GM21737 (cell line): ENCODE measurements around the gene HSP90AB1.

Source experiments
- ATAC-seq: cut with Tn5 transposase; IDR thresholded peaks from one replicate; pipeline ENCODE4 v1.9.1; 2021; ENCODE audit warnings: mild to moderate bottlenecking, moderate library complexity; ENCODE audit not compliant: unreplicated experiment

Gene HSP90AB1

DNA sequence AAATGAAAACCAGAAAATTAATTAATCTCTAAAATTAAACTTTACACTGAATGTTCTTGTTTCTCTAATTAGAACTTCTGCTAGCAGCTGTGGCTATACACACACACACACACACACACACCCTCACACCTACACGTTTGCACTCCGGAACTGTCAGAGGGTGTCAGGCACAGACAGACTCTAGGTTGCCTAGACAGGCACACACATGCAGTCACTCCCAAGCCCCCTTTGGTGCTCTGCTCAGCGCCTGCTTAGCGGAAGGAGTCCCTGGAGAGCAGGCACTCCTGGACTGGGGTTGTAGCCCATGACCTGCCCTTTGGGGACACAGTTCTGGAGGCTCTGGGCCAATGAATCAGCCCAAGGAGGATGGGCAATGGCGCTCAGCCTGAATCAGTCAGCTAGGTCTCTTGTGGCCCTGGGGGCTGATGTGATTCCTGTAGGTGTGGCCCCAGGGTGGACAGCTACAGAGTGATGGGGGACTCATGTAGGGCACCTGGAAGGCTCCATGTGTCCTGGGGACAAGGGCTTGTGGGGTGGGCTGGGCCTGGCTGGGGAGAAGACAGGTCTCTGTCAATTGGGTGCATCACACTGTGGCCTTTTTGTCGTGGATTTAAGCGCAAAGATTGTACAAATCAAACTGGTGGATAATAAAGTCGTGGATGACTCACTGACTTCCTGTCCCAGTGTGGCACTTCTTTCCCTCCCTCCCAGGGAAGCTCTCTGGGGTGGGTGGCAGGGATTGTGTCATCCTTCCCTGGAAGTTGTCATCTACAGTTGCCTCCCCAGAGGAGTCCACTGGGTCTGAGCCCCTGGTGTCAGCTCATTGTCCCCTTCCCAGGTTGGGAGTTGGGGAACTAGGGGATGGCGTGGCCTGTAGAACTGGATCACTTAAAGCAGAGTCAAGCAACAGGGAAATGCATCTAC, 32.1 kb downstream of the HSP90AB1 start:
- no peak for ATAC-seq

- no peak for ATAC-seq
These were observed 37.2 kb downstream of the HSP90AB1 start for GRCh38 chr6:44284121-44284520.

DNA sequence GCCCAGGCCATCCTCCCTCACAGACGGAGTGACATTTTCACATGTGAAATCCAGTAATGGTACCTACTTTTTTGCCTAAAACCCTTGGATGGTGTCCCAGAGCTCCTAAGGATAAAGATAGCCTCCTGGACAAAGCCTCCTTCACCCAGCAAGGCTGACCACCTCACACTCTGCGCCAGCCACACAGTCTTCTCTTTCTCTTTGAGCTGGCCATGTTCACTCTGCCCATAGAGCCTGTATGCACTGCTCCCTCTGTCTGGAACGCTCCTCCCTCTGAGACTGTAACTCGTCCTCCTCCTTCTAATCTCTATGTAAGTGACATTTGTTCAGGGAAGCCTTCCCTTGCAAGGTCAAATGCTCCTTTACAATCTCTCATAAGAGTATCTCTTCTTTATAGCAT, 38.0 kb downstream of the HSP90AB1 start:
- ATAC-seq: no peak

GRCh38 chr6:44285552-44286284, 38.8 kb downstream of the HSP90AB1 start:
- ATAC-seq: no peak

DNA sequence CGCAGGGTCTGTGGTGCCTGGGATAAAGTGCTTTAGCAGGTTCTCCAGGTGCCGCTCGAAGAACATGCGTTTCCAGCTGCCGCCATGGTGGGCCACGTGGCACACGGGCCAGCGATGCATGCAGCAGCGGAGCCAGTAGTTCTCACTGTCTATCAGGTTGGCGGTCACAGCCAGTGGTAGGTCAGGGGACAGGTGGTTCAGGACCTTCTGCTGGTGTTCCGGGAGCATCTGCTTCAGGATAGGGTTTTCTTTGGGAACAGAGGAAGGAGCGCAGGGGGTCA, 39.3 kb downstream of the HSP90AB1 start:
- no peak for ATAC-seq

GRCh38 chr6:44286747-44287146, 39.8 kb downstream of the HSP90AB1 start:
- ATAC-seq: no peak

DNA sequence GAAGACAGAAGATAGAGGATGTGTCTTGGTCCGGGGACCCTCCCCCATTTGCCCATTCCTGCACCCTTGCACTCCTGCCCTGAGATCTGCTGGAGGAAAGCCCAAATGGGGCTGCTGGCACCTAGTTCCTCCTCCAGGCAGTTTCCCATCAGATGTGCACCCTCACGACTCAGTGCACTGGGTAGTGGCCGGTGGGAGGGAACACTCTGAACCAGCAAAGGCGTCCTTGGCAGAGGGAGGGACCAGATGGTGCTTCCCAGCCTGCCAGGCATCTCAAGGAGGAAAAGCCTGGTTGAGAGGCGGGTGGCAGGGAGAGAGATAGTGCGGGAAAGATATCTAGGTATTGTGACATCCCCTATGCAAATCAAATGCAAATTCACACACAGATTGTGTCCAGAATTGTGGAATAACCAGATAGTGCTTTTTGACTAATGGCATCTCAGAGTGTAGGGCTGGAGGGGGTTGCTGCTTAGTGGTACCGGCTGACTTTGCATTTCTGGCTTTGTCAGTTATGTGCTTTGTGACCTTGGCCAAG, 42.9 kb downstream of the HSP90AB1 start:
- no peak for ATAC-seq

DNA sequence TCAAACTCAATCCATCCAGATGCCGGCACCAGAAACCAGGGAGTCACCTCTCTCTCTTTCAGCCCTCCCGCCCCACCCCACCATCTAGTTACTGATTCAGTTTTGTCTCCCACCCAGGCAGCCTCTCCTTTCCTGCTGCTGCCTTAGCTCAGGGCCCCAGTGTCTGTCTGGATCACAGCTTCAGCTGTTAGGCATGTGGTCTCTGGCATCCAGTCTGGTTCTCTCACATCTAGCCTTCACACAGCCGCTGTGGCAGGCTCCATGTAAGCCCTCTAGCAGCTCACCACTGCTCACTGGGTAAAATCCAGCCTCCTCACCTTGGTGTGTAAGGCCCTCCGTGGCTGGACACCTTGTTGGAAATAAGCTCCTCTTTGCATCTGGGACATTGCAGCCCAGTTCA, 44.9 kb downstream of the HSP90AB1 start:
- no peak for ATAC-seq

- ATAC-seq: no peak
These were observed 45.9 kb downstream of the HSP90AB1 start for GRCh38 chr6:44292661-44293365.

GRCh38 chr6:44294832-44295791, 48.2 kb downstream of the HSP90AB1 start:
- no peak for ATAC-seq

DNA sequence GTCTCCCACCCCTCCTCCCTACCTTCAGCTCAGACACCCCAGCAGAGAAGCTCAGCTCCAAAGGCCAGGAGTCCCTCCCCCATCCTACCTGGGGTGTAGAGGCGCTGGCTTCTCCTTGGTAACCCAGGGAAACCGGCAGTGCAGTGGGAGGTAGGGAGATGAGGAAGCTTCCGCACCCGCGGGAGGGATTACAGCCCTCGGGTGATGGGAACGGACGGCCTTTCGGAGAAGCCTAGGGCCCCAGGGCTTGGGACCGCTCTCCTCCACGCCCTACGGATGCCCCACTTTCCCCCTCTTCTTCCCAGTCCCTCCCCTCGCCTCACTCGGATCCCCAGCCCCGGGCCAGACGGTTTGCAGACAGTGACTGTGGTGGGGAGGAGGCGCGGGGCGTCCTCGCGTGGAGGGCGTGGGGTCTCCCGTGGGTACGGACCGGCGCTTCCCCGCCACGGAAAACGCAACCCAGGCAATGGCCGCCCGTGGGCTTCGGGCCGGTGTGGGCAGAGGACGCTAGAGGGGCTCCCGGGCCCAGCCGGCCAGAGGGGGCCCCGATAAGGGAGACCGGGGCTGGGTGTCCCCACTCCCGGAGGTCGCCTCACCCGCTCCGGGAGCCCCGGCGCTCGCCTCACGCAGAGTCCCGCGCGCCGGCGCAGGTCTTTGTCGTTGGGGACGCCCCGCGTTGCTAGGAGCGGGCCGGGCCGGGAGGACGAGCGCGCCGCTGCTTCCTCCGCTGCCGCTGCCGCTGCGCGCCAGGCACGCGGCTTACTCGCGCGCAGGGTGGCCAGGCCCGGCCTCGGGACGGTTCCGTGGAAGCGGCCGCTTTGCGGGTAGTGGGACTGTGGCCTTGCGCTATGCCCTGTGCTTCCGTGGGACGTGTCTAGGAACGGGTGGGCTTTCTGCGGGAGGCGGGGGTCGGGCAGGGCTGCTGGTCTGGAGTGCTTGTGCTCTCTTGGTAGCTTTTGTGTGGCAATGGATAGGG, 50.5 kb downstream of the HSP90AB1 start:
- no peak for ATAC-seq

GRCh38 chr6:44298055-44298803, 51.3 kb downstream of the HSP90AB1 start:
- ATAC-seq: no peak

DNA sequence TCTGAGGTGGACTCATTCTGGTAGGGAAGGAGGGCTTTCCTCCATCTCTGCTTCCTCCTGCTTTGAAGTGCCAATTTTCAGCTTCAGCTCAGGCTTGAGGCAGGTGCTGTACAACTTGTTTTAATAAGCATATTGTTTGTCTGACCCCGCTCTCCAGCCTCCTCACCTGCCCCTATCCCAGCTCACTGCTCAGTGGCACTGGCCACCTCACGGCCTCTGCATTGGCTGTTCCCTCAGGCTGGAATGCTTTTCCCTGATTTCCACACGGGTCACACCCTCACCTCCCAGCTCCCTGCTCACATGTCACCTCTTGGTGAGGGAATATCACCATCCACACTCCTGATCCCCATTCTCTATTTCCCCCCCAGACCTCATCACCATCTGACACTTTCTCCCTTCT, 52.0 kb downstream of the HSP90AB1 start:
- ATAC-seq: no peak

DNA sequence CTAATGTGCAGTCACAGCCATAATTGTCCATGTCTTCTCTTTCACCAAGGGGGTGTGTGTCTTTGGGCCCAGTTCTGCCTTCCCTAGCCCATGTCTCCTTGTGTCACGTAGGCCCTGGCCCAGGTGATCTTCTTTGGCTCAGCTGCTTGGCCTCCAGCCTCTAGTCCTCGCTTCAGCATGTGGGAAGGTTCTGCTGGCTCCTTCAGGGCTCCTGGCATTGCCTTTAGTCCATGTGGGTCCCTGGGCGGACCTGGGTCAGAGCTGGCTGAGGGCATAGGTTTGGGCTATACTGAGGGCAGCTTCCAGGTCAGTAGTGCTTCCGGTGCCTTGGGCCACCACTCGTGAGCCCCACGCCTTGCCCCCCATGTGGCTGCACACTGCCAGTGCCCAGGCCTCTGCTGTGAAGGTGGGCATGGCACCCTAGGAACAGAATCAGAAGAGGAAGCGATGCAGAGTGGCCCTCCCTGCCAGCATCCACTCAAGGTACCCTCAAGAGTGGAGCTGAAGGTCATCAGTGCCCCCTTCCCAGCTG, 53.5 kb downstream of the HSP90AB1 start:
- ATAC-seq: no peak

- no peak for ATAC-seq
These were observed 54.2 kb downstream of the HSP90AB1 start for GRCh38 chr6:44301106-44301505.

DNA sequence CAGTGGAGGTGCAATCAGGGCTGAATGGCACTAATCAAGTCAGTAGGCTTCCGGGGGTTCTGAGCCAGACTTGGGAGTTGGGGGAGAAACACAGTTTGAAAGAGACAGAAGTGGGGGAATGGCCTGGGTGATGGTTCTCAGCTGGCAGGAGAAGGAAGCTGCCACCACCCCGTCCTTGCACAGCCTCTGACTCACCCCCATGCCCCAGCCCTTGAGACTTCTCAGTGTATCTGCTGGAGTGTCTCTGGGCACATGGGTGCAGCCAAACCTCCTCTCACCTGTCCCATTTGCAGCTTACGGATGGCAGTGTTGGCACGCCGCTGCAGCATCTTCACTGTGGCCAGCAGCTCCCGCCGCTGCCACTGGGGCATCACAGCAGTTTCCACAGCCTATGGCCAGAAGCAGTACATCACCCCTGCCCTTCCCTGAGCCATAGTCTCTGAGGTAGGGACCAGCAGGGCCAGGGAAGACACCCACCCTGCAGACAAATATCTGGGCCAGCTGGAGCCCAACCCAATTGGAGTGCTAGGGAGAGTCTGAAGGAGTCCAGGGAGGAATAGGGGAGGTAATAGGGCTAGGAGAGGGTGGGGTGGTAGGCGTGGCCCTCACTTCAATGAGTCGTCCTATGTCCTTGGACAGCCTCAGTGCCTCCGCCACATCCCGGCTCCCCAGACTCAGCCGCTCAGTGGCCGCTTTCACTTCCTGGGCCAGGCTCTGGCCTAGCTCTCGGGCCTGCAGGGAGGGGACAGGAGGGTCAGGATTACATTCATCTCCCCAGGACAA, 55.1 kb downstream of the HSP90AB1 start:
- no peak for ATAC-seq

DNA sequence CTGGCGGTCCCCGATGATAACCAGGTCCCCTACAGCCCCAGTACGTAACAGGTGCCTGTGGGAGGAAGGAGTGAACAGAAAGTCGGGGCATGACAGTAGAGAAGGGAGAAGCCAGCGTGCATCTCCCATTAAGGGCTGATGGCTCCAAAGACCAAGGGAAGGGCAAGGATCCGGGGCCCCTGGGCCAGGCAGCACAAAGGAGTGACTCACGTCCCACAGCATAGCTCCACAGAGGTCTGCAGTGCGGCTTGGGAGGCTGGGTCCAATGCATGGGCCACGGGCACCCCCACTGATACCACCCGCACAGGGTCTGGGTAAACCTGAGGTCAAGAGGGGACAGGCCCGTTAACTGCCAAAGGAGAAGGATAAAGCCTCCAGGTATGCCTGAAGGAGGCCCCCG, 56.0 kb downstream of the HSP90AB1 start:
- no peak for ATAC-seq
